ENCODE data around the gene CST7. TPM values are rescaled to one million over a fixed set of nuclear protein-coding genes. Genes with fewer than 3 reads are reported as not detected.

The CST7 gene
- total RNA-seq, 1 donor from 2014 or later, result not detected

GRCh38 chr20:24977797-24978196 lies 28.7 kb downstream of the CST7 start:
- TF ChIP-seq, protein P1, sequence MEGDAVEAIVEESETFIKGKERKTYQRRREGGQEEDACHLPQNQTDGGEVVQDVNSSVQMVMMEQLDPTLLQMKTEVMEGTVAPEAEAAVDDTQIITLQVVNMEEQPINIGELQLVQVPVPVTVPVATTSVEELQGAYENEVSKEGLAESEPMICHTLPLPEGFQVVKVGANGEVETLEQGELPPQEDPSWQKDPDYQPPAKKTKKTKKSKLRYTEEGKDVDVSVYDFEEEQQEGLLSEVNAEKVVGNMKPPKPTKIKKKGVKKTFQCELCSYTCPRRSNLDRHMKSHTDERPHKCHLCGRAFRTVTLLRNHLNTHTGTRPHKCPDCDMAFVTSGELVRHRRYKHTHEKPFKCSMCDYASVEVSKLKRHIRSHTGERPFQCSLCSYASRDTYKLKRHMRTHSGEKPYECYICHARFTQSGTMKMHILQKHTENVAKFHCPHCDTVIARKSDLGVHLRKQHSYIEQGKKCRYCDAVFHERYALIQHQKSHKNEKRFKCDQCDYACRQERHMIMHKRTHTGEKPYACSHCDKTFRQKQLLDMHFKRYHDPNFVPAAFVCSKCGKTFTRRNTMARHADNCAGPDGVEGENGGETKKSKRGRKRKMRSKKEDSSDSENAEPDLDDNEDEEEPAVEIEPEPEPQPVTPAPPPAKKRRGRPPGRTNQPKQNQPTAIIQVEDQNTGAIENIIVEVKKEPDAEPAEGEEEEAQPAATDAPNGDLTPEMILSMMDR (conservative IDR thresholded peaks at IDR 0.05; ENCODE audit: low read depth, low read length), result no peak

GRCh38 chr20:24978513-24978912 lies 29.4 kb downstream of the CST7 start:
- no peak overlapping the region for H3K4me3 ChIP-seq (ENCODE audit: low read depth, low read length)
- DNase-seq (ENCODE audit: low read depth), result no peak
- TF ChIP-seq, protein P1 (conservative IDR thresholded peaks at IDR 0.05; ENCODE audit: low read depth, low read length), result no peak

More at GRCh38 chr20:24977797-24978196, 28.7 kb downstream of the CST7 start:
- no peak for DNase-seq (ENCODE audit: low read depth)
- H3K4me3 ChIP-seq (ENCODE audit: low read depth, low read length), result no peak overlapping the region

DNA sequence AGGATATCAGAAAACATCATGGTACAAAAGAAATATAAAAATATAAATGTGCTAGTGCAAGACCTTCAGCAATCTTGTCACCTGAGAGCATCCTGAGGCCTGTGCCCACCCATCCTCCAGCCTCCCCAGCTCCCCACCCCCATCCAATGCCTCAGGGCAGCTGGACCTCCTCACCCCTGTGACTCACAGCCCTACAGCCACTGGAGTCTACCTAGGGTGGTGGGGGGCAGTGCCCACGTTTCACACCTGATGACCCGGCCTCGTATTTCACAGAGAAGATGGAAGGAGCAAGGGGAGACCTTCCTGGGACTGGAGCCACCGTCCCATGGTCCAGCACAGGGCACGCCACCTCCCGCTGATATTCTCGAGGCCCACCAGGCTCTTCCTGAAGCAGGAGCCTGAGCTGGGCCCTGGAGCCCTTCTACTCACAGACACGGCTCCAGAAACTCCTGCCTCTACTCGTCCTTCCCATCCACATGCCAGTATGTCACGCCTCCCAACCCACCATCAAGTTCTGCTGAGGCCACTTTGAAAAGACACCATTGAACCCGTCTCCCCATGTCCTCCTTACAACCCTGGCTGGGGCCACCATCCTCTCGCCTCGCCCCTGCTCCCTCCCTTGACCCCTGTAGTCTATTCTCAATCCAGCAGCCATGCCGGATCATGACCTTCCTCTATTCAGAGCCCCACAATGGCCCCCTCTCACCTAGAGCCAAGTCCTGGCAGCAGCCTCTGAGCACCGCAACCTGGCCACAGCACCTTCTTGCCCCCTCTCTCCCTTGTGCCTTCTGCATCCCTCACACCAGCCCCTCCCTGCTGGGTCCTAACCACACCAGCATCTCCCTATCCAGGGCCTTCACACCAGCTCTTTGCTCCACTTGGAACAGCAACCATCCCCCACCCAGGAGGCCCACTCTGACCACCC lies 30.2 kb downstream of the CST7 start:
- TF ChIP-seq, protein P1 (conservative IDR thresholded peaks at IDR 0.05; ENCODE audit: low read depth, low read length), result no peak
- H3K4me3 ChIP-seq (ENCODE audit: low read depth, low read length), result no peak overlapping the region
- no peak for DNase-seq (ENCODE audit: low read depth)

- DNase-seq (ENCODE audit: low read depth), result no peak
- TF ChIP-seq, protein P1 (conservative IDR thresholded peaks at IDR 0.05; ENCODE audit: low read depth, low read length), result no peak
- no peak overlapping the region for H3K4me3 ChIP-seq (ENCODE audit: low read depth, low read length)
Measured at GRCh38 chr20:24980291-24981053, 31.4 kb downstream of the CST7 start.

DNA sequence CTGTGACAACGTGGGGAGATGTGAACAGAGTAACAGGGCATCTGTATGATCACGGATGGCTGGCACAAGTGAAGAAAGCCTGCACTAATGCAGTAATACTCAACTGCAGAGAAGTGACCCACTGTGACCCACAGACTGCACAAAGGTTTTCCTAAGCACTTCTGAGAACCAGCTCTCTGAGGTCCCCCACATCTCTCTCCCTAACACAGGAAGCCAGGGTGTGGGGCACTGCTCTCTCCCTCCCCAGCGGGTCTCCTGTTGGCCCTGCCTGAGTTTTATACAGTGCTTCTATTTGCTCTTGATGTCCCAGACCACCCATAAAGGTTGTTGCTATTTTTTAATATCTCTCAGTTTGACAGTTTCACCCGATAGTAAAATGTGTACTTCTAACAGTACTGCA lies 32.2 kb downstream of the CST7 start:
- H3K4me3 ChIP-seq (ENCODE audit: low read depth, low read length), result no peak overlapping the region
- no peak for DNase-seq (ENCODE audit: low read depth)
- TF ChIP-seq, protein P1 (conservative IDR thresholded peaks at IDR 0.05; ENCODE audit: low read depth, low read length), result no peak

- no peak overlapping the region for H3K4me3 ChIP-seq (ENCODE audit: low read depth, low read length)
- TF ChIP-seq, protein P1 (conservative IDR thresholded peaks at IDR 0.05; ENCODE audit: low read depth, low read length), result no peak
- DNase-seq (ENCODE audit: low read depth), result no peak
Measured at GRCh38 chr20:24981790-24982189, 32.7 kb downstream of the CST7 start.
